Endothelial cell of umbilical vein (primary cell): ENCODE data around the gene TNFRSF8. TPM values are rescaled to one million over a fixed set of nuclear protein-coding genes. Genes with fewer than 3 reads are reported as not detected.

ENCODE experiments used
- BruUV-seq: library from RNA; stranded (reverse); fragments of 400-500 nt; replicated peaks from 2 replicates; lab custom pipeline; 2021; lab: Mats Ljungman, UMichigan
- CTCF ChIA-PET: fragments of 300-600, 350-600 bp; sonication (Branson Sonifier 250); formaldehyde crosslinking; loops from one replicate; lab custom pipeline; 2021; ENCODE audit warnings: antibody characterized with exemption, inconsistent platforms; lab: Charles Lee
- POLR2A ChIA-PET: fragments of 300-600, 350-600 bp; sonication (Branson Sonifier 250); formaldehyde crosslinking; loops from one replicate; lab custom pipeline; 2021; ENCODE audit warnings: antibody characterized with exemption, inconsistent platforms; lab: Charles Lee
- DNase-seq: peaks from one replicate; pipeline ENCODE4 v3.0.0-alpha.2; 2011; ENCODE audit warnings: low read depth, low spot score
- FAIRE-seq: peaks from 2 replicates; lab custom pipeline; 2011; peaks lifted over from hg19 to GRCh38; lab: Jason Lieb, UNC
- H2AFZ ChIP-seq: 2 replicates; pipeline ENCODE4 v1.6.0; 2012; ENCODE audit warnings: low read depth, low read length, control low read depth, inconsistent platforms
- H3K27ac ChIP-seq: 2 replicates; pipeline ENCODE4 v1.5.1; 2011; ENCODE audit warnings: low read depth, mild to moderate bottlenecking, control low read depth, low read length, moderate library complexity; ENCODE audit not compliant: insufficient read depth
- H3K27me3 ChIP-seq, 2 experiments: 2 replicates each; pipeline versions ENCODE4 v1.6.0 to v1.6.1; 2011; ENCODE audit warnings: low read length in 2 of 2, mixed read lengths in 1 of 2; ENCODE audit not compliant: control insufficient read depth in 2 of 2, insufficient read depth in 2 of 2
- H3K36me3 ChIP-seq, 2 experiments: 2 replicates in 1 of 2; 3 replicates in 1 of 2; pipeline ENCODE4 v1.5.1; 2011; ENCODE audit warnings: low read length in 2 of 2, mild to moderate bottlenecking in 1 of 2, moderate library complexity in 1 of 2; ENCODE audit not compliant: control insufficient read depth in 2 of 2, insufficient read depth in 2 of 2; ENCODE audit errors: extremely low read depth in 1 of 2
- H3K4me1 ChIP-seq: 3 replicates; pipeline ENCODE4 v1.5.1; 2011; ENCODE audit warnings: mild to moderate bottlenecking, low read length; ENCODE audit not compliant: control insufficient read depth, insufficient read depth; ENCODE audit errors: extremely low read depth
- H3K4me2 ChIP-seq: 2 replicates; pipeline ENCODE4 v1.6.1; 2011; ENCODE audit warnings: low read length, control low read depth, mixed read lengths; ENCODE audit not compliant: insufficient read depth
- H3K4me3 ChIP-seq, 3 experiments: fragments of 200-600 bp in 1 of 3; sonication (generic), shearing (Covaris generic) in 1 of 3; replicated peaks in 1 of 3; 2 replicates each; pipeline ENCODE4 v1.5.1; 2011 to 2016; ENCODE audit warnings: control low read depth in 3 of 3, low read length in 3 of 3, mild to moderate bottlenecking in 2 of 3, inconsistent platforms in 1 of 3, low read depth in 1 of 3, moderate library complexity in 1 of 3; ENCODE audit not compliant: insufficient read depth in 1 of 3
- H3K79me2 ChIP-seq: 2 replicates; pipeline ENCODE4 v1.6.0; 2012; ENCODE audit warnings: low read length, inconsistent platforms; ENCODE audit not compliant: control insufficient read depth, insufficient read depth
- H3K9ac ChIP-seq: replicated peaks from 2 replicates; pipeline ENCODE3; 2011; ENCODE audit warnings: low read length, control low read depth; ENCODE audit not compliant: insufficient read depth; ENCODE audit errors: extremely low read depth
- H3K9me1 ChIP-seq: replicated peaks from 3 replicates; pipeline ENCODE4 v1.6.0; 2011; ENCODE audit warnings: mild to moderate bottlenecking, low read length; ENCODE audit not compliant: control insufficient read depth, insufficient read depth; ENCODE audit errors: extremely low read depth
- H3K9me3 ChIP-seq: replicated peaks from 2 replicates; pipeline ENCODE4 v1.5.1; 2012; ENCODE audit warnings: low read length, inconsistent platforms; ENCODE audit not compliant: control insufficient read depth, insufficient read depth
- H4K20me1 ChIP-seq: replicated peaks from 2 replicates; pipeline ENCODE3; 2011; ENCODE audit warnings: mild to moderate bottlenecking, low read length; ENCODE audit not compliant: control insufficient read depth, insufficient read depth; ENCODE audit errors: extremely low read depth
- CTCF ChIP-seq, 2 donors: IDR thresholded peaks; 1 replicate in 1 of 2; 2 replicates in 1 of 2; pipeline ENCODE4 v1.5.1; 2011; ENCODE audit warnings: low read length in 2 of 2, mild to moderate bottlenecking in 2 of 2, moderate library complexity in 2 of 2, control low read depth in 1 of 2, inconsistent platforms in 1 of 2, low read depth in 1 of 2; ENCODE audit not compliant: insufficient read depth in 1 of 2; ENCODE audit errors: extremely low read depth in 1 of 2
- EZH2 ChIP-seq: IDR thresholded peaks from 2 replicates; pipeline ENCODE4 v1.6.1; 2012; ENCODE audit warnings: borderline replicate concordance, low read depth, mild to moderate bottlenecking, moderate library complexity, low read length, inconsistent platforms; ENCODE audit not compliant: severe bottlenecking
- FOS ChIP-seq: IDR thresholded peaks from 2 replicates; pipeline ENCODE4 v1.6.1; 2011; ENCODE audit warnings: mild to moderate bottlenecking, low read length, moderate library complexity, borderline replicate concordance; ENCODE audit not compliant: insufficient read depth
- GATA2 ChIP-seq: IDR thresholded peaks from 2 replicates; pipeline ENCODE4 v1.7.0; 2011; ENCODE audit warnings: low read depth, mild to moderate bottlenecking, moderate library complexity, mixed read lengths, low read length; ENCODE audit not compliant: insufficient read length, insufficient read depth
- JUN ChIP-seq: IDR thresholded peaks from 2 replicates; pipeline ENCODE4 v1.6.1; 2011; ENCODE audit warnings: borderline replicate concordance, low read depth; ENCODE audit not compliant: insufficient read length, insufficient read depth
- MAX ChIP-seq: IDR thresholded peaks from 2 replicates; pipeline ENCODE4 v1.6.1; 2011; ENCODE audit not compliant: insufficient read depth, insufficient read length
- MYC ChIP-seq: IDR thresholded peaks from one replicate; pipeline ENCODE4 v1.6.1; 2011; ENCODE audit warnings: mild to moderate bottlenecking, low read depth, low read length
- POLR2A ChIP-seq: IDR thresholded peaks from 2 replicates; pipeline ENCODE4 v1.6.1; 2012; ENCODE audit warnings: low read depth, mild to moderate bottlenecking, control low read depth, low read length
- POLR2AphosphoS5 ChIP-seq: IDR thresholded peaks from 2 replicates; pipeline ENCODE4 v1.6.1; 2012; ENCODE audit warnings: low read depth, mild to moderate bottlenecking, control low read depth, low read length, moderate library complexity; ENCODE audit not compliant: insufficient read depth
- dilution Hi-C: fragments of 300-500 bp; cut with MboI; formaldehyde crosslinking; loops from one replicate; pipeline ENCODE4 v1.15.0; 2019; ENCODE audit warnings: low sequenced_read_pairs; ENCODE audit not compliant: extremely low pct_ligation_motif_present
- intact Hi-C: fragments of 100-400 bp; cut with micrococcal nuclease; formaldehyde crosslinking; loops from one replicate; pipeline ENCODE4 v1.10.0; 2022
- polyA plus RNA-seq, 4 experiments: library from polyadenylated mRNA; depleted of rRNA in 3 of 4; stranded (reverse) in 3 of 4; unstranded in 1 of 4; fragments of >200 nt; gene quantifications; 2 replicates each; pipeline versions ENCODE4 v1.2.1 to v1.2.3, GENCODE V29; 2011 to 2012; ENCODE audit warnings: missing spikeins in 1 of 4
- total RNA-seq: library from RNA; stranded (reverse); gene quantifications from 2 replicates; pipeline ENCODE4 v1.2.3, GENCODE V29; 2021

TNFRSF8 gene
- total and polyA plus RNA-seq, 2 donors (not counting 3 experiments of a cell fraction or from before 2014, with no cell fraction given) = 0.47 TPM; not detected in 1

DNA sequence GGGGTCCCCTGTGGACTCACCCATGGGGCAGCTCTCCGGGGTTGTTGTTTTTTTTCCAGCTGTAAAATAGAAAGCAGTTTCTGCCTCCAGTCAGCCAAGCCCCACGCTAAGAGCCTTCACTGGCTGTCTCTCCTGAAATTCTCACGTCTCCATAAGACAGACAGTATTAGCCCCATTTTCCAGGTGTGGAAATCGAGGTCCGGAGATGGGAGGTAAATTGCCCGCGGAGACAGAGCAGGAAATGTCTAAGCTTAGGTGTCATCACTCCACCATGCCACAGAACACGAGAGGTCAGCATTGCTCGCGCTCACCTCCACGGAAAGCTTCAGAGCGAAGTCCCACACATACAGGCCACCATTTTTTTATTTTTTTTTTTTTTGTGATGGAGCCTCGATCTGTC, 44.6 kb downstream of the TNFRSF8 start:
- Histone ChIP-seq H3K9me1 (no peaks in the 10 kb centered on the region), H2AFZ (no peak overlapping the region), H3K9me3 (no peaks in the 10 kb centered on the region), H3K4me2 (no peak overlapping the region), H3K36me3 (no peaks in the 10 kb centered on the region), H3K4me3 (no peak overlapping the region), H3K27me3 (peaks cover 0 to 2% of the 10 kb centered on the region in 2 experiments), H3K27ac (no peak overlapping the region), H4K20me1 (no peaks in the 10 kb centered on the region), H3K79me2 (no peaks in the 10 kb centered on the region), H3K4me1 (no peaks in the 10 kb centered on the region), H3K9ac (no peak overlapping the region)
- ChIA-PET CTCF (interaction anchor here (1.1 to 3.8 kb wide), 3 partner anchors 11 to 136 kb away, joined by 3 to 16 read pairs (median 3); no protein-coding TSS in a partner anchor), POLR2A (interaction anchor here (0.7 kb wide), 1 partner anchor 200 kb away, joined by 3 read pairs; no protein-coding TSS in a partner anchor)
- intact Hi-C loops (no loop called here), dilution Hi-C loops (no loop called here)
- BruUV-seq = no TSS peak
- TF ChIP-seq JUN (no peak), MYC (no peak), CTCF (IDR thresholded peaks at IDR 0.05; ENCODE audit: extremely low read depth in 1 of 2, insufficient read depth in 1 of 2, low read depth in 1 of 2, low read length in 2 of 2) (no peak), POLR2A (no peak), EZH2 (no peak), MAX (no peak), FOS (no peak), GATA2 (no peak), POLR2AphosphoS5 (no peak)
- no peak for FAIRE-seq
- DNase-seq = no peak
